ENCODE results near the gene ACO2. TPM values are rescaled to one million over a fixed set of nuclear protein-coding genes. Genes with fewer than 3 reads are reported as not detected.
A peak's percentile ranks its signal among the peaks of the same experiment; 100 is the strongest.
"Not testable (repeated sequence)": the region's sequence is repeated elsewhere in the genome, so short reads cannot be mapped to it uniquely, and the experiment has no call there.

ACO2 gene
- total RNA-seq, 1 donor from 2014 or later: 78.6 TPM

GRCh38 chr22:41459431-41459830 lies 9.5 kb upstream of the ACO2 start:
- Histone ChIP-seq H3K4me1 (no peaks in the 10 kb centered on the region), H3K27ac (no peak overlapping the region), H3K4me3 (no peak overlapping the region), H3K27me3 (no peaks in the 10 kb centered on the region), H3K36me3 (peaks cover 3 to 52% of the 10 kb centered on the region in 2 donors), H3K9me3 (no peaks in the 10 kb centered on the region)
- no peak for DNase-seq (ENCODE audit: extremely low spot score in 2 of 2)
- intact Hi-C loops (cut with DNase I): no loop called here
- TF ChIP-seq POLR2AphosphoS5 (IDR thresholded peaks at IDR 0.05; ENCODE audit: insufficient read depth in 1 of 2, low read depth in 1 of 2) (no peak), POLR2A (IDR thresholded peaks at IDR 0.05) (no peak)
- TF ChIP-seq, protein P1, sequence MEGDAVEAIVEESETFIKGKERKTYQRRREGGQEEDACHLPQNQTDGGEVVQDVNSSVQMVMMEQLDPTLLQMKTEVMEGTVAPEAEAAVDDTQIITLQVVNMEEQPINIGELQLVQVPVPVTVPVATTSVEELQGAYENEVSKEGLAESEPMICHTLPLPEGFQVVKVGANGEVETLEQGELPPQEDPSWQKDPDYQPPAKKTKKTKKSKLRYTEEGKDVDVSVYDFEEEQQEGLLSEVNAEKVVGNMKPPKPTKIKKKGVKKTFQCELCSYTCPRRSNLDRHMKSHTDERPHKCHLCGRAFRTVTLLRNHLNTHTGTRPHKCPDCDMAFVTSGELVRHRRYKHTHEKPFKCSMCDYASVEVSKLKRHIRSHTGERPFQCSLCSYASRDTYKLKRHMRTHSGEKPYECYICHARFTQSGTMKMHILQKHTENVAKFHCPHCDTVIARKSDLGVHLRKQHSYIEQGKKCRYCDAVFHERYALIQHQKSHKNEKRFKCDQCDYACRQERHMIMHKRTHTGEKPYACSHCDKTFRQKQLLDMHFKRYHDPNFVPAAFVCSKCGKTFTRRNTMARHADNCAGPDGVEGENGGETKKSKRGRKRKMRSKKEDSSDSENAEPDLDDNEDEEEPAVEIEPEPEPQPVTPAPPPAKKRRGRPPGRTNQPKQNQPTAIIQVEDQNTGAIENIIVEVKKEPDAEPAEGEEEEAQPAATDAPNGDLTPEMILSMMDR (IDR thresholded peaks at IDR 0.05): no peak

GRCh38 chr22:41460071-41460470 lies 8.8 kb upstream of the ACO2 start:
- H3K9me3 ChIP-seq; H3K27me3 ChIP-seq; H3K4me1 ChIP-seq; DNase-seq (ENCODE audit: extremely low spot score in 2 of 2); intact Hi-C loops (cut with DNase I); H3K27ac ChIP-seq; H3K4me3 ChIP-seq: not testable (repeated sequence)
- H3K36me3 ChIP-seq: peaks cover 3 to 59% of the 10 kb centered on the region in 2 donors

GRCh38 chr22:41461901-41462300 lies 7.0 kb upstream of the ACO2 start:
- H3K4me1 ChIP-seq: no peaks in the 10 kb centered on the region
- H3K4me3 ChIP-seq: no peak overlapping the region
- H3K9me3 ChIP-seq: no peaks in the 10 kb centered on the region
- no peaks in the 10 kb centered on the region for H3K27me3 ChIP-seq
- intact Hi-C loops (cut with DNase I): no loop called here
- H3K36me3 ChIP-seq: peaks cover 6 to 77% of the 10 kb centered on the region in 2 donors
- DNase-seq (ENCODE audit: extremely low spot score in 2 of 2): no peak
- TF ChIP-seq POLR2A (IDR thresholded peaks at IDR 0.05) (no peak), POLR2AphosphoS5 (IDR thresholded peaks at IDR 0.05; ENCODE audit: insufficient read depth in 1 of 2, low read depth in 1 of 2) (no peak)
- TF ChIP-seq, protein P1 (IDR thresholded peaks at IDR 0.05): no peak
- H3K27ac ChIP-seq: no peak overlapping the region

DNA sequence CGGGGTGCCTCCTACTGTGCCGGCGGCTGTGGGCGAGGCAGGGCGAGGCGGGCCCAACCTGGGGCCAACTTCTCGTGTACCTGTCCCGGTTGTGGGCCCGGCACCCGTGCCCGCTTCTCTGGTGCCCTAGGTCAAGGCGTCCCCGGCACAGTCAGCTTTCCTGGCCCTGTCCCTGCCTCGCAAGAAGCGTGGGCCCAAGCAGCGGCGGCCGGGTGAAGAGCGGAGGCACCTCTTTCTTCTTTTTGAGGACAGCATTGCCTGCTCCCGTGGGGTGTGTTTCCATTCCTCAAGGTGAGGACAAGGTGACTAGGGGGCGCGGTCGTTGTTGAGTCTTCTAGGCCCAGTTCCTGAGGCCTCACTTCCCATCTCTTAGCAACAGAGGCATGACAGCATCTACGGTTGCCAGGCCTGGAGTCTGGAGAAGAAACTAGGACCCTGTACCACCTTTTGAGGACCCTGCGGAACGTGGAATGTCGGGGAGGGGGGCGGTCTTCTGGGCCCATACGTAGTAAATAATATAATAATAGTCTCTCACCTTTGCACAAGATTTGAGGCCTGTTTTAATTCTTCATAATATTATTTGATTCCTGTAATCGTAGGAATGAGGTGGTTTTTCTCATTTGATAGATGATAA lies 418 bp downstream of the ACO2 start:
- Histone ChIP-seq H3K4me1 (peaks cover 46% of the 10 kb centered on the region), H3K27ac (peak overlapping the region; percentile 95), H3K4me3 (peak overlapping the region; percentile 98 to 99), H3K9me3 (no peaks in the 10 kb centered on the region), H3K36me3 (peaks cover 3 to 39% of the 10 kb centered on the region in 2 donors), H3K27me3 (no peaks in the 10 kb centered on the region)
- no peak for DNase-seq (ENCODE audit: extremely low spot score in 2 of 2)
- intact Hi-C loops (cut with DNase I): no loop called here
- TF ChIP-seq POLR2A (IDR thresholded peaks at IDR 0.05) (no peak), POLR2AphosphoS5 (IDR thresholded peaks at IDR 0.05; ENCODE audit: insufficient read depth in 1 of 2, low read depth in 1 of 2) (peak in 1 of 2 donors; percentile 75)

GRCh38 chr22:41470886-41471285 lies 2.0 kb downstream of the ACO2 start:
- Histone ChIP-seq H3K36me3 (peaks cover 3 to 23% of the 10 kb centered on the region in 2 donors), H3K27ac (no peak overlapping the region), H3K4me1 (peaks cover 46% of the 10 kb centered on the region), H3K27me3 (no peaks in the 10 kb centered on the region), H3K4me3 (no peak overlapping the region), H3K9me3 (no peaks in the 10 kb centered on the region)
- DNase-seq (ENCODE audit: extremely low spot score in 2 of 2): no peak
- intact Hi-C loops (cut with DNase I): no loop called here
- no peak for TF ChIP-seq POLR2A (IDR thresholded peaks at IDR 0.05)
- TF ChIP-seq, protein P1 (IDR thresholded peaks at IDR 0.05): no peak
- no peak for TF ChIP-seq POLR2AphosphoS5 (IDR thresholded peaks at IDR 0.05; ENCODE audit: insufficient read depth in 1 of 2, low read depth in 1 of 2)

GRCh38 chr22:41471568-41471967 lies 2.7 kb downstream of the ACO2 start:
- DNase-seq (ENCODE audit: extremely low spot score in 2 of 2): no peak
- TF ChIP-seq POLR2A (IDR thresholded peaks at IDR 0.05) (no peak), POLR2AphosphoS5 (IDR thresholded peaks at IDR 0.05; ENCODE audit: insufficient read depth in 1 of 2, low read depth in 1 of 2) (no peak)
- TF ChIP-seq, protein P1 (IDR thresholded peaks at IDR 0.05): no peak
- peaks cover 46% of the 10 kb centered on the region for H3K4me1 ChIP-seq
- H3K9me3 ChIP-seq: no peaks in the 10 kb centered on the region
- peaks cover under 1 to 16% of the 10 kb centered on the region in 2 donors for H3K36me3 ChIP-seq
- H3K4me3 ChIP-seq: no peak overlapping the region
- no peaks in the 10 kb centered on the region for H3K27me3 ChIP-seq
- intact Hi-C loops (cut with DNase I): no loop called here
- H3K27ac ChIP-seq: no peak overlapping the region
